K562 (cell line): ENCODE data around the gene TRIM68. TPM values are rescaled to one million over a fixed set of nuclear protein-coding genes. Genes with fewer than 3 reads are reported as not detected.
A peak's percentile ranks its signal among the peaks of the same experiment; 100 is the strongest.

Experiments
- ATAC-seq: fragments of 200-7000 bp; cut with Tn5 transposase; 3 replicates; pipeline ENCODE4 v1.9.1; 2020; ENCODE audit warnings: moderate library complexity
- BruUV-seq: library from RNA; stranded (reverse); fragments of 400-500 nt; replicated peaks from 2 replicates; lab custom pipeline; 2021; lab: Mats Ljungman, UMichigan
- CTCF ChIA-PET: fragments of 300-600 bp; formaldehyde crosslinking; extraction: SDS; loops from one replicate; lab custom pipeline; 2021; ENCODE audit warnings: low intra/inter-chr PET ratio; lab: Yijun Ruan, JAX
- POLR2A ChIA-PET: fragments of 300-600, 350-650 bp; sonication (Branson Sonifier 250); formaldehyde crosslinking; extraction: SDS; loops from one replicate; lab custom pipeline; 2021; ENCODE audit warnings: antibody characterized with exemption, inconsistent platforms; lab: Yijun Ruan, JAX
- DNase-seq, 4 experiments: peaks; one replicate each; pipeline versions ENCODE4 v3.0.0 to v3.0.0-alpha.2; 2011 to 2018; ENCODE audit warnings: low spot score in 3 of 4, mixed read lengths in 3 of 4; ENCODE audit errors: extremely low read depth in 1 of 4
- FAIRE-seq: peaks from 2 replicates; lab custom pipeline; 2011; peaks lifted over from hg19 to GRCh38; lab: Jason Lieb, UNC
- H2AFZ ChIP-seq: 2 replicates; pipeline ENCODE4 v1.6.0; 2011; ENCODE audit warnings: low read depth, low read length, control low read depth, inconsistent platforms
- H3K27ac ChIP-seq: fragments of 200-600 bp; 3 replicates; pipeline ENCODE4 v1.8.0; 2011; ENCODE audit warnings: low read depth, mild to moderate bottlenecking, control low read depth, inconsistent platforms, low read length, moderate library complexity, mixed read lengths; ENCODE audit errors: extremely low read depth
- H3K27me3 ChIP-seq, 2 experiments: fragments of 300-600 bp in 1 of 2; 2 replicates in 1 of 2; 3 replicates in 1 of 2; pipeline versions ENCODE4 v1.6.0 to v1.8.0; 2011; ENCODE audit warnings: inconsistent platforms in 2 of 2, low read length in 2 of 2, mild to moderate bottlenecking in 1 of 2, mixed read lengths in 1 of 2, moderate library complexity in 1 of 2; ENCODE audit not compliant: control insufficient read depth in 2 of 2, insufficient read depth in 2 of 2
- H3K36me3 ChIP-seq: fragments of 300-600 bp; 3 replicates; pipeline ENCODE4 v1.8.0; 2011; ENCODE audit warnings: mild to moderate bottlenecking, low read length, inconsistent platforms; ENCODE audit not compliant: control insufficient read depth, insufficient read depth
- H3K4me1 ChIP-seq, 2 experiments: fragments of 200-600 bp in 1 of 2; replicated peaks in 1 of 2; 2 replicates in 1 of 2; 3 replicates in 1 of 2; pipeline versions ENCODE4 v1.5.1 to v1.8.0; 2011; ENCODE audit warnings: inconsistent platforms in 2 of 2, low read length in 2 of 2, mild to moderate bottlenecking in 1 of 2, mixed read lengths in 1 of 2, moderate library complexity in 1 of 2; ENCODE audit not compliant: control insufficient read depth in 2 of 2, insufficient read depth in 2 of 2
- H3K4me2 ChIP-seq: 2 replicates; pipeline ENCODE4 v1.6.1; 2011; ENCODE audit warnings: low read length, control low read depth, inconsistent platforms, mixed read lengths; ENCODE audit not compliant: insufficient read depth
- H3K4me3 ChIP-seq: fragments of 200-600 bp; sonication (generic), shearing (Covaris generic); 2 replicates; pipeline ENCODE4 v1.5.1; 2016; ENCODE audit warnings: control low read depth, inconsistent platforms
- H3K79me2 ChIP-seq: fragments of 200-600 bp; 3 replicates; pipeline ENCODE4 v1.8.0; 2011; ENCODE audit warnings: low read length, inconsistent platforms; ENCODE audit not compliant: control insufficient read depth, insufficient read depth
- H3K9ac ChIP-seq, 2 experiments: 2 replicates each; pipeline versions ENCODE4 v1.6.0 to v1.6.1; 2011; ENCODE audit warnings: low read depth in 2 of 2, low read length in 2 of 2, control low read depth in 1 of 2, inconsistent platforms in 1 of 2, mild to moderate bottlenecking in 1 of 2, mixed read lengths in 1 of 2; ENCODE audit not compliant: insufficient read depth in 1 of 2
- H3K9me1 ChIP-seq: one replicate; pipeline ENCODE4 v1.6.0; 2011; ENCODE audit warnings: inconsistent platforms, mild to moderate bottlenecking, low read length, moderate library complexity; ENCODE audit not compliant: control insufficient read depth, insufficient read depth
- H3K9me3 ChIP-seq: replicated peaks from 2 replicates; pipeline ENCODE4 v1.5.1; 2011; ENCODE audit warnings: low read depth, low read length, inconsistent platforms; ENCODE audit not compliant: control insufficient read depth, insufficient read depth
- H4K20me1 ChIP-seq: replicated peaks from 2 replicates; pipeline ENCODE4 v1.6.1; 2011; ENCODE audit warnings: low read length, inconsistent platforms, mixed read lengths; ENCODE audit not compliant: control insufficient read depth, insufficient read depth
- CSDE1 ChIP-seq, 2 experiments: fragments of 450-650 bp; IDR thresholded peaks; 2 replicates each; pipeline ENCODE4 v1.6.1; 2016; ENCODE audit warnings: mild to moderate bottlenecking in 1 of 2
- EP400 ChIP-seq: fragments of 450-650 bp; IDR thresholded peaks from 2 replicates; pipeline ENCODE4 v1.6.1; 2017; ENCODE audit warnings: antibody characterized with exemption, mild to moderate bottlenecking, moderate library complexity
- WGBS: fragments of 100-300 bp; shearing (Covaris generic); methylation state at CpG from one replicate; pipeline ENCODE4 v1.1.6; 2016; ENCODE audit warnings: low coverage, mixed read lengths; ENCODE audit not compliant: insufficient coverage; ENCODE audit errors: missing lambda C conversion rate; 5-methylcytosine and 5-hydroxymethylcytosine counted together
- in situ Hi-C: fragments of 300-500 bp; cut with MboI; formaldehyde crosslinking; loops from 4 replicates; pipeline ENCODE4 v1.15.0; 2018; ENCODE audit warnings: inconsistent platforms, mixed read lengths
- intact Hi-C: fragments of 100-400 bp; cut with micrococcal nuclease; formaldehyde crosslinking; loops from 2 replicates; pipeline ENCODE4 v1.14.2; 2022
- polyA plus RNA-seq, 8 experiments: library from polyadenylated mRNA; depleted of rRNA in 4 of 8; stranded (reverse) in 5 of 8; unstranded in 3 of 8; fragments of >200 nt; fragmentation: Nextera tagmentation in 2 of 8; fragmentation: Illumina TruSeq in 1 of 8; extraction: Ambion mirVana in 2 of 8; extraction: Trizol in 1 of 8; gene quantifications; 2 replicates each; pipeline versions ENCODE4 v1.2.1 to v1.2.3, GENCODE V29; 2011 to 2014; ENCODE audit warnings: inconsistent platforms in 1 of 8, missing spikeins in 1 of 8
- total RNA-seq, 7 experiments: library from RNA; depleted of rRNA in 6 of 7; stranded (reverse); fragments of >200 nt in 6 of 7; fragmentation: Illumina TruSeq in 2 of 7; extraction: Trizol in 2 of 7; gene quantifications; 2 replicates each; pipeline versions ENCODE4 v1.2.1 to v1.2.3, GENCODE V29; 2011 to 2021; ENCODE audit warnings: low replicate concordance in 1 of 7
- TF ChIP-seq, protein P1 (sequence below), 3 experiments: IDR thresholded peaks in 2 of 3; conservative IDR thresholded peaks in 1 of 3; 2 replicates each; pipeline ENCODE4 v1.5.1; 2011 to 2012; ENCODE audit warnings: low read length in 3 of 3, mild to moderate bottlenecking in 3 of 3, control low read depth in 2 of 3, improper control_type of control experiment in 1 of 3, inconsistent platforms in 1 of 3, low read depth in 1 of 3, mixed read lengths in 1 of 3, moderate library complexity in 1 of 3; ENCODE audit not compliant: insufficient read depth in 2 of 3
- TF ChIP-seq, protein P2 (sequence below): IDR thresholded peaks from 2 replicates; pipeline ENCODE4 v1.6.1; 2012; ENCODE audit warnings: low read depth, low read length, improper control_type of control experiment, borderline replicate concordance
- TF ChIP-seq, protein P3 (sequence below): fragments of 450-650 bp; conservative IDR thresholded peaks from 2 replicates; pipeline ENCODE4 v1.6.1; 2016; ENCODE audit warnings: missing genetic modification characterization, low read depth, mild to moderate bottlenecking, control low read depth, missing compliant biosample characterization

The TRIM68 gene
- total and polyA plus RNA-seq, 9 of the 15 experiments (the other 6 are each of a cell fraction or from before 2014, with no cell fraction given) = 5.2 to 10.9 (median 7.9) TPM

DNA sequence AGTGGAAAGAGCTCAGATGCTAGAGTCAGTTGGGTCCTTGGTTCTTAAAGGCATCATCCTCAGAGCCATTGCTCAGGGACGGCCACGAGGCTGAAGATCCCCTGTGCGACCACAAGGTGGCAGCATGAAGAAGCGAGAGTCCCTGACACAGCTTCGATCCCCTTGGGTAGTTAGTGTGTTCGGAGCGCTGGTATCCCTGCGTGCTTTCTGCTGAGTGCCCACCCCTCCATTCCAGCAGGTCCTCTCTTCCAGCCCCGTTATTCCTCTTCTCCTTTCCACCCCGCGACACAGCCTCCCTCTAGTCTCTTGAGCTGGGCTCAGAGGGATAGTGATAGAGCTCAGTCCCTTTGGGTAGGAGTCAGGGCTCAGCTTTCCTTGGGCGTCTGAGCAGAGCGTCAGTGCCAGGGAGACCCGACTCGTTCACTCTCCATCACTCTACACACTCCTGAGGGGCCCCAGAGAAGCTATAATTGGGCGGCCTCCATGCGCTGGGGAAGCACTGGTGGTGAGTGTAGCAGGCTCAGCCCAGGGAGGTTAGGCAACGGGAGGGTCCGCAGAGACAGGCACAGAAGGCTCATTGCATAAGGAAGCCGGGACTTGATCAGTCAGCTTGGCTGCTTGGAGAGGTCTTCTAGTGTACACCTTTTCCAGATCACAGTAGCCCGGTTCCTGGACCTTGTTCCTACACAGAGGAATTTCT lies 29.1 kb upstream of the TRIM68 start, which contains the start of gene OR51D1 (continued):
- TF ChIP-seq, protein P1, sequence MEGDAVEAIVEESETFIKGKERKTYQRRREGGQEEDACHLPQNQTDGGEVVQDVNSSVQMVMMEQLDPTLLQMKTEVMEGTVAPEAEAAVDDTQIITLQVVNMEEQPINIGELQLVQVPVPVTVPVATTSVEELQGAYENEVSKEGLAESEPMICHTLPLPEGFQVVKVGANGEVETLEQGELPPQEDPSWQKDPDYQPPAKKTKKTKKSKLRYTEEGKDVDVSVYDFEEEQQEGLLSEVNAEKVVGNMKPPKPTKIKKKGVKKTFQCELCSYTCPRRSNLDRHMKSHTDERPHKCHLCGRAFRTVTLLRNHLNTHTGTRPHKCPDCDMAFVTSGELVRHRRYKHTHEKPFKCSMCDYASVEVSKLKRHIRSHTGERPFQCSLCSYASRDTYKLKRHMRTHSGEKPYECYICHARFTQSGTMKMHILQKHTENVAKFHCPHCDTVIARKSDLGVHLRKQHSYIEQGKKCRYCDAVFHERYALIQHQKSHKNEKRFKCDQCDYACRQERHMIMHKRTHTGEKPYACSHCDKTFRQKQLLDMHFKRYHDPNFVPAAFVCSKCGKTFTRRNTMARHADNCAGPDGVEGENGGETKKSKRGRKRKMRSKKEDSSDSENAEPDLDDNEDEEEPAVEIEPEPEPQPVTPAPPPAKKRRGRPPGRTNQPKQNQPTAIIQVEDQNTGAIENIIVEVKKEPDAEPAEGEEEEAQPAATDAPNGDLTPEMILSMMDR (IDR thresholded peaks at IDR 0.05 in 2 of 3, conservative IDR thresholded peaks at IDR 0.05 in 1 of 3; ENCODE audit: insufficient read depth in 2 of 3, low read depth in 1 of 3, low read length in 3 of 3) = peak; percentile 84 to 91 (median 88)

DNA sequence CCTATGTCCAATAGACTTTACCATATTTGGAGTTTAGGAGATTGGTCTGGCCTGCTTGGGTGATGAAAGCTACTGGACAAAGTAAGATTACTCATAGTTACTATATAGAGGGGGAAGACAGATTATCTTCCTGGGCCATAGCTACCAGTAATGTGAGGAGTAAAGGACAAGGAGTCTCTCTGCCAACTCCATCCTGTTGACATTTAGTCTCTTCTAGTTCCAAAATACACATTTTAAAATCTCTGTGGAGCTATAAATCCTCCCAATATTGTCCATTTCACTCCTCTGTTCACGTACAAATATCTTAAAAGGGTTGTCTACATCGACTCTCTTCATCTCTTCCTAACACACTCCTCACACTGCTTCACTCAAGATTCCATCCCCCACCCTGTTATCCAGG lies 28.1 kb upstream of the TRIM68 start:
- WGBS = 0% methylated on average over 2 of the region's 2 CpGs

More for the DNA sequence above, 28.1 kb upstream of the TRIM68 start:
- TF ChIP-seq CSDE1 (IDR thresholded peaks at IDR 0.05) = no peak
- TF ChIP-seq, protein P2, sequence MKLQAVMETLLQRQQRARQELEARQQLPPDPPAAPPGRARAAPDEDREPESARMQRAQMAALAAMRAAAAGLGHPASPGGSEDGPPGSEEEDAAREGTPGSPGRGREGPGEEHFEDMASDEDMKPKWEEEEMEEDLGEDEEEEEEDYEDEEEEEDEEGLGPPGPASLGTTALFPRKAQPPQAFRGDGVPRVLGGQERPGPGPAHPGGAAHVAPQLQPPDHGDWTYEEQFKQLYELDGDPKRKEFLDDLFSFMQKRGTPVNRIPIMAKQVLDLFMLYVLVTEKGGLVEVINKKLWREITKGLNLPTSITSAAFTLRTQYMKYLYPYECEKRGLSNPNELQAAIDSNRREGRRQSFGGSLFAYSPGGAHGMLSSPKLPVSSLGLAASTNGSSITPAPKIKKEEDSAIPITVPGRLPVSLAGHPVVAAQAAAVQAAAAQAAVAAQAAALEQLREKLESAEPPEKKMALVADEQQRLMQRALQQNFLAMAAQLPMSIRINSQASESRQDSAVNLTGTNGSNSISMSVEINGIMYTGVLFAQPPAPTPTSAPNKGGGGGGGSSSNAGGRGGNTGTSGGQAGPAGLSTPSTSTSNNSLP = no peak
- no peak for TF ChIP-seq EP400
- TF ChIP-seq, protein P3, sequence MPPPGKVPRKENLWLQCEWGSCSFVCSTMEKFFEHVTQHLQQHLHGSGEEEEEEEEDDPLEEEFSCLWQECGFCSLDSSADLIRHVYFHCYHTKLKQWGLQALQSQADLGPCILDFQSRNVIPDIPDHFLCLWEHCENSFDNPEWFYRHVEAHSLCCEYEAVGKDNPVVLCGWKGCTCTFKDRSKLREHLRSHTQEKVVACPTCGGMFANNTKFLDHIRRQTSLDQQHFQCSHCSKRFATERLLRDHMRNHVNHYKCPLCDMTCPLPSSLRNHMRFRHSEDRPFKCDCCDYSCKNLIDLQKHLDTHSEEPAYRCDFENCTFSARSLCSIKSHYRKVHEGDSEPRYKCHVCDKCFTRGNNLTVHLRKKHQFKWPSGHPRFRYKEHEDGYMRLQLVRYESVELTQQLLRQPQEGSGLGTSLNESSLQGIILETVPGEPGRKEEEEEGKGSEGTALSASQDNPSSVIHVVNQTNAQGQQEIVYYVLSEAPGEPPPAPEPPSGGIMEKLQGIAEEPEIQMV (tag) = no peak
- POLR2A ChIA-PET = interaction anchor here (0.6 to 1.8 kb wide), 3 partner anchors 9 to 94 kb away, joined by 3 to 8 read pairs (median 5); no protein-coding TSS in a partner anchor
- H3K36me3 ChIP-seq = no peaks in the 10 kb centered on the region
- no peaks in the 10 kb centered on the region for H3K79me2 ChIP-seq
- no peak overlapping the region for H3K4me3 ChIP-seq
- FAIRE-seq (no peak), ATAC-seq (no peak), DNase-seq (no peak)
- peaks cover 0 to 17% of the 10 kb centered on the region in 2 experiments; a peak in 3 of 5 replicates for H3K27me3 ChIP-seq
- in situ Hi-C loops (loop anchor here (5.0 to 25.0 kb wide), 2 partner anchors 371 to 1701 kb away; no protein-coding TSS in a partner anchor), intact Hi-C loops (loop anchor here (2.0 to 10.0 kb wide), 5 partner anchors 86 to 466 kb away; partner anchors contain the start of gene OR51G1)
- no peaks in the 10 kb centered on the region; a peak in 1 of 5 replicates for H3K4me1 ChIP-seq
- no peak overlapping the region for H3K9ac ChIP-seq
- H3K4me2 ChIP-seq = no peak overlapping the region
- CTCF ChIA-PET = interaction anchor here (1.2 to 1.9 kb wide), 3 partner anchors 10 to 368 kb away, joined by 3 to 7 read pairs (median 5); no protein-coding TSS in a partner anchor
- no TSS peak for BruUV-seq
- no peaks in the 10 kb centered on the region for H3K9me3 ChIP-seq
- H3K9me1 ChIP-seq = no peaks in the 10 kb centered on the region
- H2AFZ ChIP-seq = 0 out of 2 replicates have a peak overlapping the region, but pooled peaks have one; percentile 66
- H4K20me1 ChIP-seq = no peaks in the 10 kb centered on the region
- no peak overlapping the region for H3K27ac ChIP-seq
